Thymus (tissue), 11 donors: ENCODE measurements around the gene LDAF1. TPM values are rescaled to one million over a fixed set of nuclear protein-coding genes. Genes with fewer than 3 reads are reported as not detected.
A peak's percentile ranks its signal among the peaks of the same experiment; 100 is the strongest.
"Not testable (repeated sequence)": the region's sequence is repeated elsewhere in the genome, so short reads cannot be mapped to it uniquely, and the experiment has no call there.

Experiments
- DNase-seq, 9 donors: peaks; one replicate each; pipeline ENCODE4 v3.0.0-alpha.2; 2013; ENCODE audit warnings: low spot score in 9 of 9, low read depth in 6 of 9, missing footprints in 1 of 9
- H3K27ac ChIP-seq, 2 donors: one replicate each; pipeline ENCODE4 v1.5.1; 2013; ENCODE audit warnings: control low read depth in 1 of 2, low read depth in 1 of 2, low read length in 1 of 2, mild to moderate bottlenecking in 1 of 2, moderate library complexity in 1 of 2
- H3K27me3 ChIP-seq, 2 donors: one replicate each; pipeline ENCODE4 v1.5.1; 2013; ENCODE audit warnings: low read length in 1 of 2; ENCODE audit not compliant: control insufficient read depth in 2 of 2, insufficient read depth in 1 of 2
- H3K36me3 ChIP-seq, 2 donors: one replicate each; pipeline ENCODE4 v1.5.1; 2013; ENCODE audit warnings: low read length in 1 of 2, mild to moderate bottlenecking in 1 of 2, moderate library complexity in 1 of 2; ENCODE audit not compliant: control insufficient read depth in 2 of 2, insufficient read depth in 2 of 2
- H3K4me1 ChIP-seq, 2 donors: one replicate each; pipeline ENCODE4 v1.5.1; 2013; ENCODE audit warnings: low read length in 2 of 2; ENCODE audit not compliant: control insufficient read depth in 2 of 2, insufficient read depth in 2 of 2
- H3K4me3 ChIP-seq, 2 donors: one replicate each; pipeline ENCODE4 v1.5.1; 2013; ENCODE audit warnings: low read length in 2 of 2, control low read depth in 1 of 2, mild to moderate bottlenecking in 1 of 2
- H3K9me3 ChIP-seq, 2 donors: one replicate each; pipeline ENCODE4 v1.5.1; 2013; ENCODE audit warnings: low read length in 1 of 2, mild to moderate bottlenecking in 1 of 2; ENCODE audit not compliant: control insufficient read depth in 2 of 2, insufficient read depth in 1 of 2
- WGBS: extraction: QIAGEN DNeasy Blood & Tissue Kit; methylation state at CpG from one replicate; pipeline ENCODE4 v1.1.7; 2013; 5-methylcytosine and 5-hydroxymethylcytosine counted together
- polyA plus RNA-seq: library from polyadenylated mRNA; stranded (reverse); fragments of 200-250 nt; gene quantifications from one replicate; pipeline ENCODE4 v1.2.3, GENCODE V29; 2013
- total RNA-seq: library from RNA; stranded (reverse); fragments of 120-200 nt; gene quantifications from one replicate; pipeline ENCODE4 v1.2.4, GENCODE V29; 2013
- donor health status: healthy.

The LDAF1 gene
- total and polyA plus RNA-seq, 2 donors, result 9.7 to 18.8 TPM

- Histone ChIP-seq H3K9me3 (no peaks in the 10 kb centered on the region), H3K36me3 (no peaks in the 10 kb centered on the region), H3K27ac (no peak overlapping the region), H3K4me1 (no peaks in the 10 kb centered on the region), H3K27me3 (no peaks in the 10 kb centered on the region), H3K4me3 (no peak overlapping the region)
- no peak for DNase-seq
- 95% methylated on average over 3 of the region's 3 CpGs for WGBS
These were observed 27.7 kb upstream of the LDAF1 start for GRCh38 chr16:21130811-21131210.

- H3K4me1 ChIP-seq, result no peaks in the 10 kb centered on the region
- H3K27ac ChIP-seq, result no peak overlapping the region
- no peaks in the 10 kb centered on the region for H3K36me3 ChIP-seq
- no peak for DNase-seq
- 81% methylated on average over 8 of the region's 8 CpGs for WGBS
- H3K9me3 ChIP-seq, result no peaks in the 10 kb centered on the region
- H3K4me3 ChIP-seq, result no peak overlapping the region
- no peaks in the 10 kb centered on the region for H3K27me3 ChIP-seq
These were observed 24.4 kb upstream of the LDAF1 start for GRCh38 chr16:21134053-21134452.

- Histone ChIP-seq H3K27me3 (no peaks in the 10 kb centered on the region), H3K27ac (no peak overlapping the region), H3K4me3 (no peak overlapping the region), H3K36me3 (no peaks in the 10 kb centered on the region), H3K4me1 (no peaks in the 10 kb centered on the region), H3K9me3 (no peaks in the 10 kb centered on the region)
- WGBS, result 73% methylated on average over 5 of the region's 5 CpGs
- DNase-seq, result no peak
These were observed 12.7 kb upstream of the LDAF1 start for GRCh38 chr16:21145738-21146137.

- no peak for DNase-seq
- Histone ChIP-seq H3K9me3 (no peaks in the 10 kb centered on the region), H3K36me3 (no peaks in the 10 kb centered on the region), H3K27ac (no peak within 1 kb of the TSS), H3K4me3 (no peak within 1 kb of the TSS), H3K4me1 (no peaks in the 10 kb centered on the region), H3K27me3 (no peaks in the 10 kb centered on the region)
- 10% methylated on average over 8 of the region's 8 CpGs for WGBS
These were observed 8.0 kb upstream of the LDAF1 start, which contains the start of gene DNAH3 for GRCh38 chr16:21150375-21151001. DNAH3 (minus strand) TSS chr16:21150846; CDS start chr16:21150319, 527 bp downstream.

- not testable (repeated sequence) for H3K27ac ChIP-seq, H3K4me3 ChIP-seq, DNase-seq, H3K36me3 ChIP-seq, H3K27me3 ChIP-seq, H3K9me3 ChIP-seq, H3K4me1 ChIP-seq
- 87% methylated on average over 51 of the region's 51 CpGs for whole genome bisulfite sequencing
These were observed 6.1 kb upstream of the LDAF1 start for GRCh38 chr16:21152160-21153030.

GRCh38 chr16:21153124-21153729, 5.2 kb upstream of the LDAF1 start:
- H3K4me1 ChIP-seq, H3K9me3 ChIP-seq, H3K4me3 ChIP-seq, DNase-seq, H3K27ac ChIP-seq, H3K36me3 ChIP-seq, H3K27me3 ChIP-seq: not testable (repeated sequence)
- WGBS, result 99% methylated on average over 11 of the region's 11 CpGs

- not testable (repeated sequence) for H3K36me3 ChIP-seq, H3K4me3 ChIP-seq, H3K9me3 ChIP-seq, DNase-seq, H3K27ac ChIP-seq, H3K27me3 ChIP-seq
- 88% methylated on average over 1 of the region's 1 CpG for WGBS
- peaks cover 13 to 14% of the 10 kb centered on the region in 2 donors for H3K4me1 ChIP-seq
These were observed 2.5 kb upstream of the LDAF1 start for GRCh38 chr16:21156011-21156410.

- H3K4me1 ChIP-seq, result peaks cover 13 to 14% of the 10 kb centered on the region in 2 donors
- WGBS, result 74% methylated on average over 6 of the region's 6 CpGs
- no peak overlapping the region for H3K27ac ChIP-seq
These were observed 1.6 kb upstream of the LDAF1 start for GRCh38 chr16:21156767-21157467.

More at GRCh38 chr16:21156767-21157467, 1.6 kb upstream of the LDAF1 start:
- peaks cover 0 to 3% of the 10 kb centered on the region in 2 donors for H3K9me3 ChIP-seq
- no peaks in the 10 kb centered on the region for H3K27me3 ChIP-seq
- DNase-seq, result peak in 1 of 9 donors; percentile 20
- H3K36me3 ChIP-seq, result peaks cover 0 to 4% of the 10 kb centered on the region in 2 donors
- H3K4me3 ChIP-seq, result no peak overlapping the region
